WERI-Rb-1 (cell line): ENCODE data around the gene STPG2.

Experiments
- DNase-seq: peaks from one replicate; pipeline ENCODE4 v3.0.0-alpha.2; 2020
- H3K27ac ChIP-seq: fragments of 250-450 bp; sonication (Bioruptor Pico); 2 replicates; pipeline ENCODE4 v1.5.1; 2020; ENCODE audit warnings: mild to moderate bottlenecking, moderate library complexity
- H3K27me3 ChIP-seq: fragments of 250-450 bp; sonication (Bioruptor Pico); 2 replicates; pipeline ENCODE4 v1.5.1; 2021; ENCODE audit warnings: mild to moderate bottlenecking, low read depth, moderate library complexity; ENCODE audit not compliant: insufficient read depth, severe bottlenecking
- H3K36me3 ChIP-seq: fragments of 250-450 bp; sonication (Bioruptor Pico); 2 replicates; pipeline ENCODE4 v1.5.1; 2020; ENCODE audit warnings: mild to moderate bottlenecking, moderate library complexity
- H3K4me3 ChIP-seq: 2 replicates; pipeline ENCODE4 v1.5.1; 2011; ENCODE audit warnings: low read depth, mild to moderate bottlenecking, control low read depth, low read length
- H3K9me3 ChIP-seq: fragments of 250-450 bp; sonication (Bioruptor Pico); 2 replicates; pipeline ENCODE4 v1.5.1; 2021; ENCODE audit warnings: mild to moderate bottlenecking, moderate library complexity; ENCODE audit not compliant: severe bottlenecking
- TF ChIP-seq, protein P1 (sequence below): IDR thresholded peaks from 2 replicates; pipeline ENCODE4 v1.5.1; 2011; ENCODE audit warnings: low read depth, mild to moderate bottlenecking, control low read depth, inconsistent platforms, low read length

The STPG2 gene

DNA sequence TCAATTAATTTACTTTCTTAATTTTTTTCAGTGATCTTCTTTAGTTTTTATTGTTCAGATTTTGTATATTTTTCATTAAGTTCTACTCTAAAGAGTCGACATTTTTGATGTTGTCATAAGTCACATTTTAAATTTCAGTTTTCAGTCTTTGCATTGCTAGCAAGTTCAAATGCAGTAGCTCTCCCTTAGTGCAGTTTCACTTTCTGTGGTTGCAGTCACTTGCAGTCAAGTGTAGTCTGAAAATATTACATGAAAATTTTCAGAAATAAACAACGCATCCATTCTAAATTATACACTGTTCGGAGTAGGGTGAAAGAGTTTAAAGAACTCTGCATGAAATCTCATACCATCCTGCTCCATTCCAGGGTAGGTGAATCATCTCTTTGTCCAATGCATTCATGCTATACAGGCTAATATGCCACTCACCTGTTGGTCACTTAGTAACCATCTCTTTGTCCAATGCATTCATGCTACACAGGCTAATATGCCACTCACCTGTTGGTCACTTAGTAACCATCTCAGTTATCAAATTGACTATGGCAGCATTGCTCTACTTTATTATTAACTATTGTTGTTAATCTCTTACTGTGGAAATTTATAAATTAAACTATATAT is 356.9 kb downstream of the STPG2 start:
- Histone ChIP-seq H3K27ac (no peak overlapping the region), H3K27me3 (no peaks in the 10 kb centered on the region), H3K9me3 (peaks cover 2% of the 10 kb centered on the region), H3K36me3 (no peaks in the 10 kb centered on the region), H3K4me3 (no peak overlapping the region)
- TF ChIP-seq, protein P1, sequence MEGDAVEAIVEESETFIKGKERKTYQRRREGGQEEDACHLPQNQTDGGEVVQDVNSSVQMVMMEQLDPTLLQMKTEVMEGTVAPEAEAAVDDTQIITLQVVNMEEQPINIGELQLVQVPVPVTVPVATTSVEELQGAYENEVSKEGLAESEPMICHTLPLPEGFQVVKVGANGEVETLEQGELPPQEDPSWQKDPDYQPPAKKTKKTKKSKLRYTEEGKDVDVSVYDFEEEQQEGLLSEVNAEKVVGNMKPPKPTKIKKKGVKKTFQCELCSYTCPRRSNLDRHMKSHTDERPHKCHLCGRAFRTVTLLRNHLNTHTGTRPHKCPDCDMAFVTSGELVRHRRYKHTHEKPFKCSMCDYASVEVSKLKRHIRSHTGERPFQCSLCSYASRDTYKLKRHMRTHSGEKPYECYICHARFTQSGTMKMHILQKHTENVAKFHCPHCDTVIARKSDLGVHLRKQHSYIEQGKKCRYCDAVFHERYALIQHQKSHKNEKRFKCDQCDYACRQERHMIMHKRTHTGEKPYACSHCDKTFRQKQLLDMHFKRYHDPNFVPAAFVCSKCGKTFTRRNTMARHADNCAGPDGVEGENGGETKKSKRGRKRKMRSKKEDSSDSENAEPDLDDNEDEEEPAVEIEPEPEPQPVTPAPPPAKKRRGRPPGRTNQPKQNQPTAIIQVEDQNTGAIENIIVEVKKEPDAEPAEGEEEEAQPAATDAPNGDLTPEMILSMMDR: no peak
- no peak for DNase-seq

DNA sequence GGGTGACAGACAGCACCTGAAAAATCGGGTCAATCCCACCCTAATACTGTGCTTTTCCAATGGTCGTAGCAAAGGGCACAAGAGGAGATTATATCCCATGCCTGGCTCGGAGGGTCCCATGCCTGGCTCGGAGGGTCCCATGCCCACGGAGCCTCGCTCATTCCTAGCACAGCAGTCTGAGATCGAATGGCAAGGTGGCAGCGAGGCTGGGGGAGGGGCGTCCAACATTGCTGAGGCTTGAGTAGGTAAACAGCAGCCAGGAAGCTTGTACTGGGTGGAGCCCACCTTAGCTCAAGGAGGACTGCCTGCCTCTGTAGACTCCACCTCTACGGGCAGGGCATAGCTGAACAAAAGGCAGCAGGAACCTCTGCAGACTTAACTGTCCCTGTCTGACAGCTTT is 365.1 kb downstream of the STPG2 start:
- no peaks in the 10 kb centered on the region for H3K36me3 ChIP-seq
- DNase-seq: no peak
- no peaks in the 10 kb centered on the region for H3K27me3 ChIP-seq

DNA sequence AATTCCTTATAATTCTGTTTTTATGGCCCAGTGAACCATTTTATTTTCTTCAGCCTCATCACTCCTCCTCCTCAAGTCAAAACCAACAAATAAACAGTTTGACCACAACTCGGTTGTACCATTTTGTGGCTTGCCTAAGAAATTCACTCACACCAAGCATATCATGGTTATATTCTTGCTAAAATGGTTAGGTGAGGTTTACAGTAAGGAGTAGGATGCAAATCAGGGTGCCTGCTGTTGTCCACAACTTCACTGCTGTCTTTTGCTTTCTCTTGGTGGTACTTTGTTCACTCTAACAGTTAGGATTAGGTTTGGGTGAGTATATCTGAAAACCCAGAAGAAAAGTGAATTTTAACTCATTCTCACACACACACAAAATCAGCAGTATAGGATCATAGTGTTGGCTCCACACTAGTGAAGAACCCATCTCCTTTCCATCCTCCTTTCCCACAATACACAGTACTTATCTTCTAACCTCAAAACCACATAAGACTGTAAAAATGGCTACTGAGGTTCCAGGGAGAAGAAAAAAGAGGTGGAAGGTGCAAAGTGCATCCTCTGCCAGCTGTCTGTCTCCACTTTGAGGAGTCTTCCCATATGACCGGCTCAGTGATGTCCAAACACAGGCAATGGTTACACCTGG is 368.8 kb downstream of the STPG2 start:
- Histone ChIP-seq H3K4me3 (no peak overlapping the region), H3K9me3 (no peaks in the 10 kb centered on the region)
- TF ChIP-seq, protein P1: no peak

More for the DNA sequence above, 365.1 kb downstream of the STPG2 start:
- Histone ChIP-seq H3K4me3 (no peak overlapping the region), H3K9me3 (no peaks in the 10 kb centered on the region), H3K27ac (no peak overlapping the region)
- TF ChIP-seq, protein P1: no peak

DNA sequence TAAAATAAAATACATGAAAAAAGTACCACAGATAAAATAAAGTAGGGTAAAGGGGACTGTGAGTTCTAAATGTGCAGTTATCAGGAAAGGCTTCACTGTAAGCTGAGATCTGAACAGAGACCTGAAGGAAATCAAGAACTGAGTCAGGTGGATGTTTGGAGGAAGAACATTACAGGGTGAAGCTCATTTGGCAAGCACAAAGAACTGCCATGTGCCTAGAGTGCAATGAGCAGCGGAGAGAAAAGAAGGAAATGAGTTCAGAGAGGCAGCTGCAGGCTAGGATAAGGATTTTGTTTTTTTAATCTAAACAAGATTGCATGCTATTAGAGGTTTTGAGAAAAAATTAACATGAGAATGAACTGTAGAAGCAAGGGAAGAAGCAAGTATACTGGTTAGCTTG is 373.1 kb downstream of the STPG2 start:
- TF ChIP-seq, protein P1: no peak
- H3K36me3 ChIP-seq: no peaks in the 10 kb centered on the region
- no peak for DNase-seq
- H3K27me3 ChIP-seq: no peaks in the 10 kb centered on the region
- H3K9me3 ChIP-seq: no peaks in the 10 kb centered on the region
- no peak overlapping the region for H3K4me3 ChIP-seq
- no peak overlapping the region for H3K27ac ChIP-seq

More for the DNA sequence above, 368.8 kb downstream of the STPG2 start:
- Histone ChIP-seq H3K36me3 (no peaks in the 10 kb centered on the region), H3K27me3 (no peaks in the 10 kb centered on the region), H3K27ac (no peak overlapping the region)
- DNase-seq: no peak

GRCh38 chr4:97762115-97762512 is 381.2 kb downstream of the STPG2 start:
- H3K4me3 ChIP-seq: no peak overlapping the region
- H3K9me3 ChIP-seq: no peaks in the 10 kb centered on the region
- no peak for DNase-seq
- no peaks in the 10 kb centered on the region for H3K36me3 ChIP-seq
- H3K27me3 ChIP-seq: no peaks in the 10 kb centered on the region
- H3K27ac ChIP-seq: no peak overlapping the region
- TF ChIP-seq, protein P1: no peak
